ENCODE results near the gene MMUT.

DNA sequence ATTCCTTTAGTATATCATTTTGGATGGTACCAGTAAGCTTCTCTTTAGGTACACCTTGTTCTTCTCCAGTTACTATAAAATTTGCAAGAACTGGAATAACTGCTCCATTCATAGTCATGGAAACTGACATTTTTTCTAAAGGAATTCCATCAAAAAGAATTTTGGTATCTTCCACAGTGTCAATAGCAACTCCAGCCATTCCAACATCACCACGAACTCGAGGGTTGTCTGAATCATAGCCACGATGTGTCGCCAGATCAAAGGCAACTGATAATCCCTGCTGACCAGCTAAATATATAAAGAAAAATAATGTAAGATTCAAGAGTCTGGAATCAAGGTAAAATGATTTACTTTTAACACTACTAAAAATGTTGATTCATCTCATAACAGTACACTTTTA, 5.3 kb downstream of the MMUT start:
- TF ChIP-seq, protein P1, sequence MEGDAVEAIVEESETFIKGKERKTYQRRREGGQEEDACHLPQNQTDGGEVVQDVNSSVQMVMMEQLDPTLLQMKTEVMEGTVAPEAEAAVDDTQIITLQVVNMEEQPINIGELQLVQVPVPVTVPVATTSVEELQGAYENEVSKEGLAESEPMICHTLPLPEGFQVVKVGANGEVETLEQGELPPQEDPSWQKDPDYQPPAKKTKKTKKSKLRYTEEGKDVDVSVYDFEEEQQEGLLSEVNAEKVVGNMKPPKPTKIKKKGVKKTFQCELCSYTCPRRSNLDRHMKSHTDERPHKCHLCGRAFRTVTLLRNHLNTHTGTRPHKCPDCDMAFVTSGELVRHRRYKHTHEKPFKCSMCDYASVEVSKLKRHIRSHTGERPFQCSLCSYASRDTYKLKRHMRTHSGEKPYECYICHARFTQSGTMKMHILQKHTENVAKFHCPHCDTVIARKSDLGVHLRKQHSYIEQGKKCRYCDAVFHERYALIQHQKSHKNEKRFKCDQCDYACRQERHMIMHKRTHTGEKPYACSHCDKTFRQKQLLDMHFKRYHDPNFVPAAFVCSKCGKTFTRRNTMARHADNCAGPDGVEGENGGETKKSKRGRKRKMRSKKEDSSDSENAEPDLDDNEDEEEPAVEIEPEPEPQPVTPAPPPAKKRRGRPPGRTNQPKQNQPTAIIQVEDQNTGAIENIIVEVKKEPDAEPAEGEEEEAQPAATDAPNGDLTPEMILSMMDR (IDR thresholded peaks at IDR 0.05), result no peak
- TF ChIP-seq POLR2A (IDR thresholded peaks at IDR 0.05), result no peak
- TF ChIP-seq EP300 (IDR thresholded peaks at IDR 0.05; ENCODE audit: low read depth), result no peak

Measured in transverse colon (tissue), 3 donors.